Measurements from ENCODE around the gene ZNF454.

ZNF454 gene

GRCh38 chr5:178984145-178985072 is 43.4 kb downstream of the ZNF454 start:
- no peak overlapping the region for H3K4me3 ChIP-seq (replicated peaks; ENCODE audit: low read depth, low read length)
- no peaks in the 10 kb centered on the region for H3K36me3 ChIP-seq (ENCODE audit: control insufficient read depth, insufficient read depth, low read length)
- no peak for DNase-seq (ENCODE audit: extremely low read depth, insufficient read length)
- no peak for TF ChIP-seq CTCF (IDR thresholded peaks at IDR 0.05; ENCODE audit: insufficient read depth, low read length, poor library complexity, severe bottlenecking)
- H3K27me3 ChIP-seq (replicated peaks; ENCODE audit: control insufficient read depth, insufficient read depth, low read length), result no peaks in the 10 kb centered on the region

- no peak for DNase-seq (ENCODE audit: extremely low read depth, insufficient read length)
- no peak for TF ChIP-seq CTCF (IDR thresholded peaks at IDR 0.05; ENCODE audit: insufficient read depth, low read length, poor library complexity, severe bottlenecking)
- no peaks in the 10 kb centered on the region for H3K27me3 ChIP-seq (replicated peaks; ENCODE audit: control insufficient read depth, insufficient read depth, low read length)
- no peak overlapping the region for H3K4me3 ChIP-seq (replicated peaks; ENCODE audit: low read depth, low read length)
- H3K36me3 ChIP-seq (ENCODE audit: control insufficient read depth, insufficient read depth, low read length), result no peaks in the 10 kb centered on the region
These were observed 45.4 kb downstream of the ZNF454 start for GRCh38 chr5:178986326-178986960.

- Histone ChIP-seq H3K4me3 (replicated peaks; ENCODE audit: low read depth, low read length) (no peak overlapping the region), H3K27me3 (replicated peaks; ENCODE audit: control insufficient read depth, insufficient read depth, low read length) (no peaks in the 10 kb centered on the region), H3K36me3 (ENCODE audit: control insufficient read depth, insufficient read depth, low read length) (no peaks in the 10 kb centered on the region)
- TF ChIP-seq CTCF (IDR thresholded peaks at IDR 0.05; ENCODE audit: insufficient read depth, low read length, poor library complexity, severe bottlenecking), result no peak
- DNase-seq (ENCODE audit: extremely low read depth, insufficient read length), result no peak
These were observed 47.6 kb downstream of the ZNF454 start for GRCh38 chr5:178988436-178989220.

- no peak for TF ChIP-seq CTCF (IDR thresholded peaks at IDR 0.05; ENCODE audit: insufficient read depth, low read length, poor library complexity, severe bottlenecking)
- H3K4me3 ChIP-seq (replicated peaks; ENCODE audit: low read depth, low read length), result no peak overlapping the region
These were observed 48.3 kb downstream of the ZNF454 start for GRCh38 chr5:178989311-178989710.

GRCh38 chr5:178990491-178990890 is 49.5 kb downstream of the ZNF454 start:
- H3K27me3 ChIP-seq (replicated peaks; ENCODE audit: control insufficient read depth, insufficient read depth, low read length), result no peaks in the 10 kb centered on the region
- DNase-seq (ENCODE audit: extremely low read depth, insufficient read length), result no peak
- TF ChIP-seq CTCF (IDR thresholded peaks at IDR 0.05; ENCODE audit: insufficient read depth, low read length, poor library complexity, severe bottlenecking), result no peak
- H3K4me3 ChIP-seq (replicated peaks; ENCODE audit: low read depth, low read length), result no peak overlapping the region
- no peaks in the 10 kb centered on the region for H3K36me3 ChIP-seq (ENCODE audit: control insufficient read depth, insufficient read depth, low read length)

More at GRCh38 chr5:178989311-178989710, 48.3 kb downstream of the ZNF454 start:
- Histone ChIP-seq H3K27me3 (replicated peaks; ENCODE audit: control insufficient read depth, insufficient read depth, low read length) (no peaks in the 10 kb centered on the region), H3K36me3 (ENCODE audit: control insufficient read depth, insufficient read depth, low read length) (no peaks in the 10 kb centered on the region)
- DNase-seq (ENCODE audit: extremely low read depth, insufficient read length), result no peak
